ENCODE data around the gene TSSK6.

DNA sequence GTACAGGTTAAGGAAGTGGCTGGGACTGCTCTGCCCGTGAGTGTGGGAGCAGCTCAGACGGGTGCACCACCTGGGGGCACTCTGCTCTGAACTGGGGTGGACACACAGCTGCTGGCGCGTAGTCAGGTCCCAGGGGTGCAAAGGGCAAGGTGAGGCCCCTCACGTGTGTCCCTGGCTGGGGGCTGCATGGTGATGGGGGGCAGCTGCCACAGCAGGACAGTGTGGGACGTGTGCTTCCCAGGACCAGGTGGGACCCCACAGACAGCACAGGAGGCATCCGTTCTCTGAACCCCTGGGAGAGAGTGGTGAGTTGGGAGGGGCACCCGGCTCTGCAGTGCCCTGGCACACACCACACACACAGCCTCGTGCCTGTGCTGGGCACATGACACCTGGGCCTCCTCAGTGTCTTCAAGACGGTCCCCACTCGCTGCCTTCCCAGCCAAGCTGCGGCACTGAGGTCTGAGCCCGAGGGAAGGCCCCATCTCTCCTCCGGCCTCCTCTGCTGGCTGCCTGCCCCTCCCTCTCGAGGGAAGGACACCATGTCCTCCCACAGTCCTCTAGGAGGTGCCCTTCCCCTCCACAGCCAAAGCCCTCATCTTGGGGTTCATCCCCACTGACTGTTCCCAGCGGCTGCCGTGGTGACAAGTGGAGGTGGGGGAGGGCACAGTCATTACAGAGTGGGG, 47.5 kb upstream of the TSSK6 start:
- TF ChIP-seq YY1 (IDR thresholded peaks at IDR 0.05; ENCODE audit: low read depth) (no peak), TEAD4 (IDR thresholded peaks at IDR 0.05) (no peak), REST (IDR thresholded peaks at IDR 0.05; ENCODE audit: low read depth) (no peak), ZBTB7A (IDR thresholded peaks at IDR 0.05; ENCODE audit: low read depth) (no peak)
- TF ChIP-seq, protein P1, sequence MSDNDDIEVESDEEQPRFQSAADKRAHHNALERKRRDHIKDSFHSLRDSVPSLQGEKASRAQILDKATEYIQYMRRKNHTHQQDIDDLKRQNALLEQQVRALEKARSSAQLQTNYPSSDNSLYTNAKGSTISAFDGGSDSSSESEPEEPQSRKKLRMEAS (IDR thresholded peaks at IDR 0.05), result no peak

Measured in Ishikawa (cell line).